Cerebellar nuclear complex (tissue), 1 donor: ENCODE data around the gene CYP2A7.
"Not testable (repeated sequence)": the region's sequence is repeated elsewhere in the genome, so short reads cannot be mapped to it uniquely, and the experiment has no call there.

Source experiments
- DNase-seq, 2 experiments: peaks; one replicate each; lab custom pipeline; 2025; lab: John Stamatoyannopoulos, UW

CYP2A7 gene

GRCh38 chr19:40842997-40843652, 38.9 kb downstream of the CYP2A7 start:
- not testable (repeated sequence) for DNase-seq

- not testable (repeated sequence) for DNase-seq
These were observed 40.0 kb downstream of the CYP2A7 start for GRCh38 chr19:40842012-40842411.

GRCh38 chr19:40838477-40838876, 43.6 kb downstream of the CYP2A7 start:
- DNase-seq: not testable (repeated sequence)

- DNase-seq: no peak
These were observed 45.1 kb downstream of the CYP2A7 start for GRCh38 chr19:40836754-40837429.

GRCh38 chr19:40833728-40834533, 48.1 kb downstream of the CYP2A7 start:
- not testable (repeated sequence) for DNase-seq

GRCh38 chr19:40832431-40832790, 49.6 kb downstream of the CYP2A7 start:
- not testable (repeated sequence) for DNase-seq

GRCh38 chr19:40831502-40832430, 50.3 kb downstream of the CYP2A7 start:
- DNase-seq: no peak

GRCh38 chr19:40830741-40831140, 51.3 kb downstream of the CYP2A7 start:
- not testable (repeated sequence) for DNase-seq

GRCh38 chr19:40829205-40829604, 52.8 kb downstream of the CYP2A7 start:
- no peak for DNase-seq

GRCh38 chr19:40827386-40828247, 54.4 kb downstream of the CYP2A7 start:
- DNase-seq: no peak

GRCh38 chr19:40826699-40827385, 55.2 kb downstream of the CYP2A7 start:
- not testable (repeated sequence) for DNase-seq

- DNase-seq: not testable (repeated sequence)
These were observed 55.7 kb downstream of the CYP2A7 start for GRCh38 chr19:40826312-40826698.

GRCh38 chr19:40825460-40826095, 56.5 kb downstream of the CYP2A7 start:
- not testable (repeated sequence) for DNase-seq
